Osteocyte (in vitro differentiated cells): ENCODE results near the gene EDN1. TPM values are rescaled to one million over a fixed set of nuclear protein-coding genes. Genes with fewer than 3 reads are reported as not detected.

Experiments used
- DNase-seq: peaks from one replicate; pipeline ENCODE4 v3.0.0; 2021; ENCODE audit warnings: mixed read lengths; ENCODE audit not compliant: unreplicated experiment; ENCODE audit errors: extremely low spot score
- H3K27ac Mint-ChIP-seq: one replicate; pipeline ENCODE4 v1.8.0; 2021; ENCODE audit warnings: mild to moderate bottlenecking, mixed read lengths; ENCODE audit not compliant: unreplicated experiment
- H3K27me3 Mint-ChIP-seq: one replicate; pipeline ENCODE4 v1.8.0; 2021; ENCODE audit warnings: mixed read lengths; ENCODE audit not compliant: unreplicated experiment
- H3K36me3 Mint-ChIP-seq: one replicate; pipeline ENCODE4 v1.8.0; 2021; ENCODE audit warnings: mixed read lengths; ENCODE audit not compliant: unreplicated experiment
- H3K4me1 Mint-ChIP-seq: one replicate; pipeline ENCODE4 v1.8.0; 2021; ENCODE audit warnings: mixed read lengths; ENCODE audit not compliant: unreplicated experiment
- H3K4me3 Mint-ChIP-seq: one replicate; pipeline ENCODE4 v1.8.0; 2021; ENCODE audit warnings: mild to moderate bottlenecking, moderate library complexity, mixed read lengths; ENCODE audit not compliant: unreplicated experiment
- H3K9me3 Mint-ChIP-seq: one replicate; pipeline ENCODE4 v1.8.0; 2021; ENCODE audit warnings: mixed read lengths; ENCODE audit not compliant: unreplicated experiment
- CTCF ChIP-seq: fragments of 200-600 bp; sonication (generic); IDR thresholded peaks from 2 replicates; pipeline ENCODE4 v1.5.0; 2021; ENCODE audit warnings: antibody characterized with exemption, mild to moderate bottlenecking, moderate library complexity
- total RNA-seq: library from RNA; stranded (reverse); gene quantifications from 2 replicates; pipeline ENCODE4 v1.2.1, GENCODE V29; 2021

Gene EDN1
- total RNA-seq, 1 donor from 2014 or later = 13.2 TPM

DNA sequence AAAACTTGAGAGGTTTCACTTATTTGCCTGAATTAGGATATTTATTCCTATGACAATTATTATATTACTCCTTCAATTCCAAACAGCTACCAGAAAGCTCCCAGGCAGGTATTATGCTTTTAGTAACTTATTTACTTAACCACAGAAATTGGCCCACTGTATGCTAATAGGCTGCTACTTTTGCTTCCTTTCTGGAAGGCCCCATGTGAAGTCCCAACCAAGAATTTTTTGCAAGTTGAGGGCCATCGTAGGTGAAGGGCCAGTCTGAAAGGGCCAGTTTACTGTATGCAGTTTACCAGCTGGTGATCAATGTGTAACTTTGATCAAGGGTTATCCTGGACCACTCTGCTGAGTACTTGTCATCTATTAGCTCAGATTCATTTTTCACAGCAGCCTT lies 45.0 kb downstream of the EDN1 start:
- no peaks in the 10 kb centered on the region for H3K36me3 Mint-ChIP-seq
- no peak overlapping the region for H3K4me3 Mint-ChIP-seq
- no peaks in the 10 kb centered on the region for H3K9me3 Mint-ChIP-seq
- DNase-seq = no peak
- H3K27ac Mint-ChIP-seq = no peak overlapping the region
- TF ChIP-seq CTCF = no peak
- peaks cover 10% of the 10 kb centered on the region for H3K4me1 Mint-ChIP-seq
- no peaks in the 10 kb centered on the region for H3K27me3 Mint-ChIP-seq

- H3K4me3 Mint-ChIP-seq = no peak overlapping the region
- DNase-seq = no peak
- H3K27ac Mint-ChIP-seq = no peak overlapping the region
- H3K36me3 Mint-ChIP-seq = no peaks in the 10 kb centered on the region
- H3K9me3 Mint-ChIP-seq = no peaks in the 10 kb centered on the region
- peaks cover 10% of the 10 kb centered on the region for H3K4me1 Mint-ChIP-seq
- no peaks in the 10 kb centered on the region for H3K27me3 Mint-ChIP-seq
- no peak for TF ChIP-seq CTCF
Measured at GRCh38 chr6:12335717-12336116, 45.6 kb downstream of the EDN1 start.

DNA sequence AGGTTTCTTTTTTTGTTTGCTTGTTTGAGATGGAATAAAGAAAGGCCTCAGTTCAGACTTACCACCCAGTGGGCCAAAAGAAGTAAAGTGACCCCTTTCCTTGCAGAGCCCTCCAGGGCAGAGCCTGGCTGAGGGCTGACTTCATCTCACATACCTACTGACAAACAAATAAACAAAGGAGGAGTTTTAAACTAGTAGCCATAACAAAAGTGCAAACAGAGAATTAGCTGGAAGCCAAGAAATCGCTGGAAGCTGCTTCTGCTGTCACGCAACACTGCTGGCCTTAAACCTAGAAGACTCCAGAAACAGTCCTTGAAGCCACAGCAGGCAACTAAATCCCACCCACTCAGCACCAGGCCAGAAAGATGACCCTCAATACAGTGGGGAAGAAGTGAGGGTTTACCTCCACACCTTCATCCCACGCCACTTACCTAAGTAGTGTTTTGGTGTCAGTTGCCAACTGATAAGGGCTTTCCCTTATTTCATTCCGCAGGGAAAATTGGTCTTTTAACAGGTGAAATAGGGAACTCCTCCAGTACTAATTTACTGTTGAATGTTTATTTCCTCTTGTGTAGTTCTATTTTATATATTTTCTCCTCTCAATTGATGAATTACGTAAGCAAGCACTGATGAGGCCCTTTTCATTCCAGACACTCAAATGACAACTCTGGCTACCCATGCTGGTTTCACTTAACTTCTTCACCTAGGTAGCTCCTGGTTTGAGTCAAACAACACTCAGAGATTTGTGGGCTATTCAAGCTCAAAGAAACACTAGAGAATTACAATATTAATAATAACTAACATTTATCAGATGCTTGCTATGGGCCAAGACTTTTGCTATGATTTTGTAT lies 46.2 kb downstream of the EDN1 start:
- H3K4me3 Mint-ChIP-seq = no peak overlapping the region
- H3K27ac Mint-ChIP-seq = no peak overlapping the region
- H3K9me3 Mint-ChIP-seq = no peaks in the 10 kb centered on the region
- DNase-seq = no peak
- peaks cover 7% of the 10 kb centered on the region for H3K4me1 Mint-ChIP-seq
- no peaks in the 10 kb centered on the region for H3K36me3 Mint-ChIP-seq
- no peaks in the 10 kb centered on the region for H3K27me3 Mint-ChIP-seq
- no peak for TF ChIP-seq CTCF

DNA sequence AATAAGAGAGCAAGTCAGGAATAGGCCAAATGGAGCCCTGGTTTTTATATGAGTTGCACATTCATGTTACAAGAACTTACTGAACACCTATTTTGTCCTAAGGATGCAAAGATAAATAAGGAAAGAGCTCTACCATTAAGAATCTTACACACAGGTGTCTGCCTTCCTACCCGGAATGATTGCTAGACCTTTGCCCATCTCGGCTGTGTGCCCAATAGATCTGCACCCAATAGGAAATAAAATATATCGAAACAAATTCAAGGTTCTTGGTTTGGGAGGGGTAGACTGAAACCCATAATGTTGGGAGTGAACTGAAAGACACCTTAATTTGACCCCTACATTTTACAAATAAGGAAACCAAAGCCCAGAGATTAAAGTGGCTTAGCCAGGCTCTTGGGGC lies 48.9 kb downstream of the EDN1 start:
- Mint-ChIP-seq H3K36me3 (no peaks in the 10 kb centered on the region), H3K9me3 (no peaks in the 10 kb centered on the region), H3K27ac (no peak overlapping the region), H3K4me1 (peaks cover 26% of the 10 kb centered on the region), H3K27me3 (no peaks in the 10 kb centered on the region), H3K4me3 (no peak overlapping the region)
- no peak for DNase-seq
- TF ChIP-seq CTCF = no peak

- H3K27ac Mint-ChIP-seq = no peak overlapping the region
- H3K9me3 Mint-ChIP-seq = no peaks in the 10 kb centered on the region
- H3K27me3 Mint-ChIP-seq = no peaks in the 10 kb centered on the region
- no peaks in the 10 kb centered on the region for H3K36me3 Mint-ChIP-seq
- DNase-seq = no peak
- TF ChIP-seq CTCF = no peak
- H3K4me3 Mint-ChIP-seq = no peak overlapping the region
- peaks cover 24% of the 10 kb centered on the region for H3K4me1 Mint-ChIP-seq
Measured at GRCh38 chr6:12339808-12340487, 49.8 kb downstream of the EDN1 start.
